GM19372 (cell line): ENCODE measurements around the gene PODN.

Source experiments
- ATAC-seq: cut with Tn5 transposase; IDR thresholded peaks from one replicate; pipeline ENCODE4 v1.9.1; 2021; ENCODE audit warnings: mild to moderate bottlenecking, low read depth, moderate library complexity; ENCODE audit not compliant: unreplicated experiment

The PODN gene

DNA sequence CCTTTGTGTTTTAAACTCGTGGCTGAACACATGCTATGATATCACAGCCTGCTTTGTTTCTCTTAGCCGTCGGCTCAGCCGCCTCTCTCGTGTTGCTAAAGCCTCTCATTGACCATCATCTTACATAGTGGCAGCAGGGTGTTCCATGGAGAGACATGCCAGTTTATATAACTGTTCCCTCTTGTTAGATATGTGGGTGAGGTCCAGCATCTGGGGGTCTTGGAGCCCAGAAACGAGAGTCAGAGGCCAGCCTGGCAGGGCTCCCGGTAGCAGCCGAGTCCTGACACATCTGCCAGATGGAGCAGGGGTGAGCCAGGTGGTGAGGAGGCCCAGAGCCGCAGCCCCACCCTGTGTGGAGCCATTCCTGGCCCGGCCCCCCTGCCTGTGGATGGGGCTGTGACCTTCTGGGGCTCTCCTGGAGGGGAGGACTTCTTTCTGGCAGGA, 11.9 kb downstream of the PODN start:
- ATAC-seq = no peak

DNA sequence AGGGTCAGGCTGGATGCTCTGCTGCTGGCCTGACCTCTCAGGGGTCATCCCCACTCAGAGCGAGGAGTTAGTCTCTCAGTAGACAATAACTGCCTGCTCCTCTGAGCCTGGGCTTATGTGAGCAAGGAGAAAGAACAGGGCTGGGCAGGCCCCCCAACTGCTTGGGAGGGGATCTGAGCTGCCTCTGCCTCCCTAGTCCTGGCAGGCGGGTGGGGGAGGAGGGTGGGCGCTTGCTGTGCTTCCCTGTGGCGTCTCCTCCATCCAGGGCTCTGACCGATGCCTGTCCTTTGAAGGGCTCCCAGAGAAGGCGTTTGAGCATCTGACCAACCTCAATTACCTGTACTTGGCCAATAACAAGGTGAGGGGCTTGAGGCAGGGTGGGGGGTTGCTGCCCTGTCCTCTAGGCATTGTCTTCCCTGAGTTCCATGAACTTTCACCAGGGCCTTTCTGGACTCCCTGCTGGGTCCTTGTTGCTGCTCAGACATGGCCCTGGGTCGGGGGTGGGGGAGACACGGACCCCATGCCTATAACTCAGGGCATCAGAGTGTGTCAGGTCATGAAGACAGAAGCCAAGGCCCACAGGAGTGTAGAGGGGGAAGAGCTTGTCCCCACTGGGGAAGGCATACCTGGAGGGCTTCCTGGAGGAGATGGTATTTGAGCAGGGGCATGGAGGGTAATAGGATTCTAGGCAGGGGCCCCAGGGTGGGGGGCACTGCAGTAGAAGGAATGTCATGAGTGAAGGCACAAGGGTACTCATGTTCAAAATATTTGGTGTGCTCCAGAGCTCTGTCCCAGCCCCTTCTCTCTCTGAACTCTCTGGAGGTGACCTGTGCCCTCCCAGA, 12.5 kb downstream of the PODN start:
- ATAC-seq = no peak

GRCh38 chr1:53075206-53075605, 13.2 kb downstream of the PODN start:
- ATAC-seq = no peak

DNA sequence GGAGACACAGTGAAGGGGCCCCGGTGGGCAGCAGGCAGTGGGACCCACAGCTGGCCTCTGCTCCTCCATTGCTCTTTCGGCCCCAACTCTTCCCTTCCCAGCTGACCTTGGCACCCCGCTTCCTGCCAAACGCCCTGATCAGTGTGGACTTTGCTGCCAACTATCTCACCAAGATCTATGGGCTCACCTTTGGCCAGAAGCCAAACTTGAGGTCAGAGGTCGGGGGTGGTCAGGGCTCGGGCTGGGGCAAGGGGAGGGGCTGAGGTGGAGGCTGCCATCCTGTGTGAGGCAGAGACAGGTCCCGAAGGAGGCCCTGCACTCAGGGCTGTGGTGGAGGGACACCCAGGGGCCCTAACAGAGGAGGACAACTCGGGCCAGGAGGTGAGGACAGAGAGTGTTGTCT, 13.7 kb downstream of the PODN start:
- no peak for ATAC-seq

GRCh38 chr1:53076165-53076564, 14.2 kb downstream of the PODN start:
- no peak for ATAC-seq

DNA sequence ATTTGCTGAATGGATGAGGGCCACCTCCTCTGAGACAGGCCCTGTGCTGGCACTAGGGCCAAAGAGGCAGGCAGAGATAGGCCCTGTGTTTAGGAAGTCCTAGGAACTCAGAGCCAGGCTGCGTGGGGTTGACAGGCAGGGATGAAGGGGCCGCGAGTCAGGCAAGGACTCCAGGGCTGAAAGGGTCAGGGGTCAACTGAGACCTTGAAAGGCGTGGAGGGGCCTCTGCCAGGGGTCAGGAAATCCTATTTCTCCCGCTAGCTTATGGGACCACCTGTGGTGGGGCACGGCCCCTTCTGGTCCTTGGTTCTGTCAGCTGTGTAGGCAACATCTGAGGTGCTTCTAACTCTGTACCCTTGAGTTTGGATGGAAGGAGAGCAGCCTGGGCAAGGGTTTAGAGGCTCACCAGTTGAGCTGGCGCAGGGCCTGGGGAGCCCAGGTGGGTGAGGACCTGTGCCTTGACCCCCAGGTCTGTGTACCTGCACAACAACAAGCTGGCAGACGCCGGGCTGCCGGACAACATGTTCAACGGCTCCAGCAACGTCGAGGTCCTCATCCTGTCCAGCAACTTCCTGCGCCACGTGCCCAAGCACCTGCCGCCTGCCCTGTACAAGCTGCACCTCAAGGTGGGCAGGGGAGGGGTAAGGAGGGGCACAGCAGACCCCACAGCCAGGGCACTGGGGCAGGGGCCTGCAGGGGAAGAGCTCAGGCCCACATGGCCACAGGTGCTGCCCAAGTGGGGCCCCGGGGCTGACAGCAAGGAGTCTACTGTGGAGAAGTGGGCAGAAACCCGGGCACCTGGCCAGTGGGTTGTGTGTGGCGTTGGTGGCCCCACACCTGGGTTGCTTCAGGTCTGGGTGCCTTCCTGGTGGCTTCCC, 14.9 kb downstream of the PODN start:
- ATAC-seq = no peak

- no peak for ATAC-seq
These were observed 15.6 kb downstream of the PODN start for GRCh38 chr1:53077599-53077965.

DNA sequence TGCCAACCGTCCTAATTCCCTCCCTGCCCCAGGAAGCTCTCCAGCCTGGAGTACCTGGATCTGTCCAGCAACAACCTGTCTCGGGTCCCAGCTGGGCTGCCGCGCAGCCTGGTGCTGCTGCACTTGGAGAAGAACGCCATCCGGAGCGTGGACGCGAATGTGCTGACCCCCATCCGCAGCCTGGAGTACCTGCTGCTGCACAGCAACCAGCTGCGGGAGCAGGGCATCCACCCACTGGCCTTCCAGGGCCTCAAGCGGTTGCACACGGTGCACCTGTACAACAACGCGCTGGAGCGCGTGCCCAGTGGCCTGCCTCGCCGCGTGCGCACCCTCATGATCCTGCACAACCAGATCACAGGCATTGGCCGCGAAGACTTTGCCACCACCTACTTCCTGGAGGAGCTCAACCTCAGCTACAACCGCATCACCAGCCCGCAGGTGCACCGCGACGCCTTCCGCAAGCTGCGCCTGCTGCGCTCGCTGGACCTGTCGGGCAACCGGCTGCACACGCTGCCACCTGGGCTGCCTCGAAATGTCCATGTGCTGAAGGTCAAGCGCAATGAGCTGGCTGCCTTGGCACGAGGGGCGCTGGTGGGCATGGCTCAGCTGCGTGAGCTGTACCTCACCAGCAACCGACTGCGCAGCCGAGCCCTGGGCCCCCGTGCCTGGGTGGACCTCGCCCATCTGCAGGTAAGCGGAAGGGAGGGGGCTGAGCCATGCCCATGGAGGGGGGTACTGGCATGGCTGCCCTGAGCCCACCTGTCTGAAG, 16.5 kb downstream of the PODN start:
- no peak for ATAC-seq

- no peak for ATAC-seq
These were observed 17.2 kb downstream of the PODN start for GRCh38 chr1:53079251-53079650.

DNA sequence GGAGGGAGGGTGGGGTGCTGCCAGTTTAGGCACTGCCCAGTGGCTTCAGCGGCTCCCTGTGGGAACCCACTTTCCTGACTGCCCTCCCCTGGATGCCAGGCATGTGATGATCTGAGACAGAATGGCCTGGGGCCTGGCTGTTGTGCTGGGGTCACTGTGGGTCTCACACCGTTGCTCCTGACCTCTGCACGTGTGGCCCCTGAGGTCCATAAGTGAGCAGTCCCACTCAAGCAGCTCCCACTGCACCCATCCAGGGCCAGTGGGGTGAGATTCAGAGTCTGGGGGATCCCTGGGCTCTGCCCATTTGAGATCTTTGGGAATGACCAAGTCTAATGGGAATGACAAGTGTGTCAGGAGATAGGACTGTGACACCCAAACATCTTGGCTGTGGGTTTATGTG, 18.0 kb downstream of the PODN start:
- no peak for ATAC-seq

GRCh38 chr1:53080769-53081168, 18.8 kb downstream of the PODN start:
- ATAC-seq = no peak

- no peak for ATAC-seq
These were observed 19.5 kb downstream of the PODN start for GRCh38 chr1:53081384-53082066.

GRCh38 chr1:53082826-53083455, 20.9 kb downstream of the PODN start:
- ATAC-seq = no peak

DNA sequence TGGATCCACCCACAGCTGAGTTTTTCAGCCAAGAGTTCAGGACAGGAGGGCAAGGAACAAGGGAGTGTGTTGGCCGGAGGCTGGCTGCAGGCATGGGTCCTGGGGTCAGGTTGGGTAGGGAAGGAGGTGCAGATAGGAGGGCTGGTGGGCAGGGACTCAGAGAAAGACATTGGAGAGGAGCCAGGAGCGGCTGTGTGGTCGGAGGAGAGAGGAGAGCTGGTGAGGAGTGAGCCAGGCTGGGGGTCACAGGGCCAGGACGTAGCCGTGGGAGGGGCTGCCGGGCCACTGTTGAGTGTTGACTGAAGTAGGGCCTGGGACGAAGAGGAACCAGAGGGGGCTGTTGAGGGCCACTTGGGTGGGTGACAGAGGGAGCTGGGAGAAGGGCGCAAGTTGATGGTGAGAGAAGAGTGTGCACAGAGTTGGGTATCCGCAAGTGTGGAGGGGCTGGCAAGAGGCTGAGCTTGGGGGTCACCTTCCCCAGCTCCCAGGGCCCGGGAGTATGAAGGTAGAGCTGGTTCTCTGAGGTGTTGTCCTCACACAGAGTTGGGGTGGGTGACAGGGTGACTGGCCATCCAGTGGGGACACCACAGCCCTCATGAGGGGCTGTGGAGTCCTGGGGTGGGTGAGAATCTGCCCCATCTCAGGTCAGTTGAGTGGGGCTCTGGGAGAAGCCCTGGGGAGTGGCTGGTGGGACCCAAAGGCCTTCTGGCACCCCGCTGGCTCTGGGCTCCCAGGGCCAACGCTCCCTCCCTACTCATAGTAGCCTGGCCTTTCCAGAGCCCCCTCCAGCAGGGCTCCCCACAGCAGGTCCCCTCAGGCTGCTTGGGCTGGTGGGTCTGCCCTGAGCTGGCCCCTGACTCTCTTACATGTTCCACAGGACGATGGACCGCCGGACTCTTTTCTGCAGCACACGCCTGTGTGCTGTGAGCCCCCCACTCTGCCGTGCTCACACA, 21.9 kb downstream of the PODN start:
- ATAC-seq = no peak

DNA sequence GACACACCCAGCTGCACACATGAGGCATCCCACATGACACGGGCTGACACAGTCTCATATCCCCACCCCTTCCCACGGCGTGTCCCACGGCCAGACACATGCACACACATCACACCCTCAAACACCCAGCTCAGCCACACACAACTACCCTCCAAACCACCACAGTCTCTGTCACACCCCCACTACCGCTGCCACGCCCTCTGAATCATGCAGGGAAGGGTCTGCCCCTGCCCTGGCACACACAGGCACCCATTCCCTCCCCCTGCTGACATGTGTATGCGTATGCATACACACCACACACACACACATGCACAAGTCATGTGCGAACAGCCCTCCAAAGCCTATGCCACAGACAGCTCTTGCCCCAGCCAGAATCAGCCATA, 22.6 kb downstream of the PODN start:
- ATAC-seq = no peak

GRCh38 chr1:53085405-53085804, 23.4 kb downstream of the PODN start:
- no peak for ATAC-seq

DNA sequence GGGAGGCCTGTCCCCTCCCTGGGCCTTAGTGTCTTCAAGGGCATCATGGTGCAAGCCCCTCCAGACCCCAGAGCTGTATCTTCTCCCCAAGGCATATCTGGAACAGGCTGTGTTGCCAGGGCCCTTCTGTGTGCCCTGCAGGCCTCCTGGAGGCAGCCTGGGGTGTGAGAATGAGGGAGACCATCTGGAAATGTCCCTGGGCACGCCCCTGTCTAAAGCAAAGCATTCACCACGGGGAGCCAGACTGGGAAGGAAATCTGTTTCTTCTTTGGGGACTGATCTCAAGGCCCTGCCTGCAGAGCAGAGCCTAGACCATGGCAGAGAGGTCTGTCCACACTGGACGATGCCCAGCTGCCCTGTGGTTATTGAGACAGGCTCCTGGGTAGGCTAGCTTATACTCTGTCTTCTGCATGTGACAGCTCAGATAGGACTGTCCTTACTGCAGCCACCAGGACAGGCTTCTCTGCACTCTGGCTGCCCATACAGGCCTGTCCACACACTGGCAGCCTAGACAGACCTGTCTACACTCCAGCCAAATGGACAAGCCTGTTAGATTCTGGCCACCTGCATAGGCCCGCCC, 24.6 kb downstream of the PODN start:
- ATAC-seq = no peak
